ENCODE data around the gene ARGLU1. TPM values are rescaled to one million over a fixed set of nuclear protein-coding genes. Genes with fewer than 3 reads are reported as not detected.

ARGLU1 gene
- total RNA-seq, 1 experiment from 2014 or later, result 31.8 TPM

DNA sequence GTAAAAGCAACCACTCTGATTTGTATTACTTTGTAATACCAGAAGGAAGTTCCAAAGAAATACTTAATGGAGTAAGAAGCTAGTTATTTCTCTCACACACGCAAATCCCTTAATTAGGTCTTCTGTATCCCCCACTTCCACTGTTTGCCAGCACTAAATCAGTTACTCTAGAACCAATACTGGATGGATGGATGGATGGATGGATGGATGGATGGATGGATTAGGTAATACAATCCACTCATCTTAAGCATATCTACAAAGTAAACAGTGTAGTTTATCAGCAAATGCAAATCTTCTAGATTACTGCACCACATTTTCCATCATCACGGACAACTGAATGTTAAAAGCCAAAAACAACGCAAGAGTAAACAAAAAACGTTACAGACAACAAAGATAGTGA lies 27.3 kb downstream of the ARGLU1 start:
- no peak for ATAC-seq
- Histone ChIP-seq H3K9me3 (ENCODE audit: low read length) (no peaks in the 10 kb centered on the region), H3K9me2 (replicated peaks; ENCODE audit: low read length) (no peaks in the 10 kb centered on the region), H3K4me3 (ENCODE audit: low read length) (no peak overlapping the region), H3K36me3 (ENCODE audit: low read depth, low read length) (peaks cover 32% of the 10 kb centered on the region; the same call in 1 of the 2 replicates), H3K4me1 (ENCODE audit: insufficient read depth, low read length) (0 out of 2 replicates have a peak, but pooled peaks cover 3% of the 10 kb centered on the region), H3F3A (ENCODE audit: low read length, unreplicated experiment) (no peaks in the 10 kb centered on the region), H3K27ac (ENCODE audit: low read length) (no peak overlapping the region), H3K9ac (ENCODE audit: low read length) (no peak overlapping the region), H2AFZ (ENCODE audit: low read length) (no peak overlapping the region), H3K79me2 (ENCODE audit: low read length) (peaks cover 14% of the 10 kb centered on the region), H3K4me2 (ENCODE audit: low read length) (no peak overlapping the region), H3K27me3 (ENCODE audit: low read length) (no peaks in the 10 kb centered on the region), H4K20me1 (ENCODE audit: low read length) (0 out of 2 replicates have a peak, but pooled peaks cover 6% of the 10 kb centered on the region)
- CTCF ChIA-PET, result no interaction called here
- intact Hi-C loops (cut with micrococcal nuclease), result no loop called here
- no TSS peak for BruUV-seq (replicated peaks)
- POLR2A ChIA-PET (ENCODE audit: unreplicated experiment), result no interaction called here
- TF ChIP-seq EZH2 (IDR thresholded peaks at IDR 0.05; ENCODE audit: low read length, unreplicated experiment) (no peak), EZH2phosphoT487 (IDR thresholded peaks at IDR 0.05; ENCODE audit: borderline replicate concordance, low read length) (no peak)
- TF ChIP-seq, protein P1, sequence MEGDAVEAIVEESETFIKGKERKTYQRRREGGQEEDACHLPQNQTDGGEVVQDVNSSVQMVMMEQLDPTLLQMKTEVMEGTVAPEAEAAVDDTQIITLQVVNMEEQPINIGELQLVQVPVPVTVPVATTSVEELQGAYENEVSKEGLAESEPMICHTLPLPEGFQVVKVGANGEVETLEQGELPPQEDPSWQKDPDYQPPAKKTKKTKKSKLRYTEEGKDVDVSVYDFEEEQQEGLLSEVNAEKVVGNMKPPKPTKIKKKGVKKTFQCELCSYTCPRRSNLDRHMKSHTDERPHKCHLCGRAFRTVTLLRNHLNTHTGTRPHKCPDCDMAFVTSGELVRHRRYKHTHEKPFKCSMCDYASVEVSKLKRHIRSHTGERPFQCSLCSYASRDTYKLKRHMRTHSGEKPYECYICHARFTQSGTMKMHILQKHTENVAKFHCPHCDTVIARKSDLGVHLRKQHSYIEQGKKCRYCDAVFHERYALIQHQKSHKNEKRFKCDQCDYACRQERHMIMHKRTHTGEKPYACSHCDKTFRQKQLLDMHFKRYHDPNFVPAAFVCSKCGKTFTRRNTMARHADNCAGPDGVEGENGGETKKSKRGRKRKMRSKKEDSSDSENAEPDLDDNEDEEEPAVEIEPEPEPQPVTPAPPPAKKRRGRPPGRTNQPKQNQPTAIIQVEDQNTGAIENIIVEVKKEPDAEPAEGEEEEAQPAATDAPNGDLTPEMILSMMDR (conservative IDR thresholded peaks at IDR 0.05; ENCODE audit: low read depth, low read length), result no peak
- DNase-seq, result no peak

DNA sequence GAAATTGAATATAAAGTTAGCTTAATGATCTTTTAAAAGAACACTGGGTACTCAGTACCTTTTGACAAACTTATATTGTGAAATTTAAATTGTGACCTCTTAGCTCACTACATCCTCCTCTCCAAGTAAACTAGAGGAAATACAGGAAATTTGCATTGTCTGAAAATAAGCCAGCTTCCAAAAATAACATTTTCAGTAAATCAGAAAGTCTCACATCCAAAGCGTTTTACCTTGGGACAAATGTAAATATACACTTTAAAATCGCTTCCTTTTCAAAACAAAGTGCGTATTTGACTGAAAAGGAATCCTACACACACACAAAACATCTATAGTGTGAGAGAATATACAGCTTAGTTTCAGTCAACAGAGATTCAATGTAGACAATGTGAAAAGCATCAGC lies 30.4 kb downstream of the ARGLU1 start:
- Histone ChIP-seq H3K4me1 (ENCODE audit: insufficient read depth, low read length) (0 out of 2 replicates have a peak, but pooled peaks cover 3% of the 10 kb centered on the region), H2AFZ (ENCODE audit: low read length) (no peak overlapping the region), H3K9ac (ENCODE audit: low read length) (no peak overlapping the region), H3K9me2 (replicated peaks; ENCODE audit: low read length) (no peaks in the 10 kb centered on the region), H3K4me3 (ENCODE audit: low read length) (no peak overlapping the region), H3K27ac (ENCODE audit: low read length) (no peak overlapping the region), H3K4me2 (ENCODE audit: low read length) (no peak overlapping the region), H3K36me3 (ENCODE audit: low read depth, low read length) (peaks cover 13% of the 10 kb centered on the region; the same call in 1 of the 2 replicates), H3K9me3 (ENCODE audit: low read length) (no peaks in the 10 kb centered on the region), H3K79me2 (ENCODE audit: low read length) (peaks cover 23% of the 10 kb centered on the region), H3K27me3 (ENCODE audit: low read length) (no peaks in the 10 kb centered on the region), H3F3A (ENCODE audit: low read length, unreplicated experiment) (no peaks in the 10 kb centered on the region), H4K20me1 (ENCODE audit: low read length) (peaks cover 10% of the 10 kb centered on the region; the same call in 1 of the 2 replicates)
- intact Hi-C loops (cut with micrococcal nuclease), result loop anchor here (5.0 to 10.0 kb wide), 3 partner anchors 380 to 1310 kb away; no protein-coding TSS in a partner anchor
- ChIA-PET CTCF (interaction anchor here (0.6 kb wide), 2 partner anchors 1142 to 1764 kb away, joined by 3 to 5 read pairs; no protein-coding TSS in a partner anchor), POLR2A (ENCODE audit: unreplicated experiment) (no interaction called here)
- ATAC-seq, result no peak
- TF ChIP-seq, protein P1 (conservative IDR thresholded peaks at IDR 0.05; ENCODE audit: low read depth, low read length), result no peak
- no peak for TF ChIP-seq EZH2phosphoT487 (IDR thresholded peaks at IDR 0.05; ENCODE audit: borderline replicate concordance, low read length)
- no peak for TF ChIP-seq EZH2 (IDR thresholded peaks at IDR 0.05; ENCODE audit: low read length, unreplicated experiment)
- BruUV-seq (replicated peaks), result no TSS peak
- no peak for DNase-seq

Data from PC-3 (cell line).